ENCODE measurements around the gene CLPX.
"Not testable (repeated sequence)": the region's sequence is repeated elsewhere in the genome, so short reads cannot be mapped to it uniquely, and the experiment has no call there.

CLPX gene

DNA sequence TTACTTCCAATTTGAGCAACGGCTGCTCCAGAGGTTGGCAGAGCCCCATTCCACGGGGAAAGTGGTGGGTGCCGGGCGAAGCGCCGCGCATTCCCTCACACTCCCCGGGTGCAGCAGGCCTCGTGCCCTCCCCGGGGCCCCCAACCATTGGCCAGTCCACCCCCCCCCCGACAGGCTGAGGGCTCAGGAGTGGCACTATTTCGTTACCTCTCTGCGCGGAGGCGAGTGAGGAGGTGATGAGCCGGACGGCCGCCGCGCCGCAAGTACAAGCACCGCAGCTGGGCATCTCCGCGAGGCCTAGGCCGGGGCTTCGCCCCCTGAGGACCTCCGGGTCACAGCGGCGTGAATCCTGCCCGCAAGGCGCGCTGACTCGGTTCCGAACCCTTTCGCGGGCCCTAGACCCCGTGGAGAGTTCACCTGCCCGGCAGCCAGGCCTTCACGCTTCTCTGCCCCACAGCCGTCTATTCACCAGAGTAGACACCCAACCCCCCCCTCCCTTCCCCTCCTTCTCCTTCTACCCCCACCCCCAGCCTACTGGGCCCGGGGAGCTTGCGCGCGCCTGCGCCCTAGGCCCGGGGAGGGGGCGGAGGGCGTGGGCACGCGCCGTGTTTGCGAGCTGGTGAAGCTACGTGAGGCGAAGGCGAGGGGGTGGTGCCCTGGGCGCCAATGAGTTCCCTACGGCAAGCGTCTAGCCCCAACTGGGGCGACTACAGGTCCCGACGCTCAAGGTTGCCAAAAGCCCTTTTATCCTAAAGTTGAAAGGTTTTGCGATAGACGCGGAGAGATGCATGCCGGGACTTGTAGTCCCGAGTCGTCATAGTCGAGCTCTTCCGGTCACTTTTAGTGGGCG is at the start of gene CLPX:
Gene CLPX (minus strand): TSS at position 475 of the 850 bp plus-strand sequence. CDS start 189 bp downstream, at position 286.
- Histone ChIP-seq H2AFZ (ENCODE audit: low read length, unreplicated experiment) (peak within 1 kb of the TSS; percentile 96), H3K79me2 (ENCODE audit: control insufficient read depth, insufficient read depth, low read length, unreplicated experiment) (peaks cover 50% of the 10 kb centered on the region), H3K4me3 (ENCODE audit: low read depth, low read length) (peak within 1 kb of the TSS; percentile 92), H3K36me3 (ENCODE audit: insufficient read depth, low read length) (peaks cover under 1% of the 10 kb centered on the region; the same call in 1 of the 2 replicates), H3K27ac (ENCODE audit: low read depth, low read length) (peak within 1 kb of the TSS; percentile 58), H3K4me1 (ENCODE audit: control insufficient read depth, insufficient read depth, low read length, unreplicated experiment) (peaks cover 9% of the 10 kb centered on the region), H3K27me3 (ENCODE audit: insufficient read depth, low read length) (no peaks in the 10 kb centered on the region)

DNA sequence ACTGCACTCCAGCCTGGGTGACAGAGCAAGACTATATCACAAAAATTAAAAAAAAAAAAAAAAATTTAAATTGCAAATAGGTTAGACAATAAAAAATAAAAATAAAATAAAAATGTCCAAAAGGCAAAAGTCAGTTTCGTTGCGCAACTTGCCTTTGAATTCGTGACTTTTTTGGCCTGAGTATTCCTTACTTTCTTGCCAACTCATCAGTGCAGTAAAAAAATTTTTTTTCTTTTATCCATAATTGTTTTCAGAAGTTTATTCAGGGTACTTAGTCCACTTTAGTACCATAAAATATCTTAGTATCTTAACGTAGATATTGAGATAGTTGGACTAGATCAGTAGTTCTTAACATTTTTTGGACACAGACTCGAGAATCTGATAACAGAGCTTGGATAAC is 48.6 kb upstream of the CLPX start:
- no peaks in the 10 kb centered on the region for H3K79me2 ChIP-seq (ENCODE audit: control insufficient read depth, insufficient read depth, low read length, unreplicated experiment)
- H3K27me3 ChIP-seq (ENCODE audit: insufficient read depth, low read length) = no peaks in the 10 kb centered on the region
- no peaks in the 10 kb centered on the region for H3K36me3 ChIP-seq (ENCODE audit: insufficient read depth, low read length)
- H3K4me1 ChIP-seq (ENCODE audit: control insufficient read depth, insufficient read depth, low read length, unreplicated experiment) = peaks cover 6% of the 10 kb centered on the region
- H3K4me3 ChIP-seq (ENCODE audit: low read depth, low read length) = no peak overlapping the region
- no peak overlapping the region for H2AFZ ChIP-seq (ENCODE audit: low read length, unreplicated experiment)
- H3K27ac ChIP-seq (ENCODE audit: low read depth, low read length) = no peak overlapping the region

DNA sequence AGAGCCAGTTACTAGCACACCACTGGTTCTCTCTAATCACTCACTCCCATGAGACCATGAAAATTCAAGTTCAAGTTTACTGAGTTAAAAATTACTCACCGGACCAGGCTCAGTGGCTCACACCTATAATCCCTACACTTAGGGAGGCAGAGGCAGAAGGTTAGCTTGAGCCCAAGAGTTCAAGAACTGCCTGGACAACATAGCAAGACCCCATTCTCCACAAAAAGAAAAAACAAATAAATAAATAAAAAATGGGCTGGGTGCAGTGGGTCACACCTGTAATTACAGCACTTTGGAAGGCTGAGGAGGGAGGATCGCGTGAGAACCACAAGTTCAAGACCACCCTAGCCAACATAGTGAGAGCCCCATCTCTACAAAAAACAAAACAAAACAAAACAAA is 47.4 kb upstream of the CLPX start:
- Histone ChIP-seq H3K79me2 (ENCODE audit: control insufficient read depth, insufficient read depth, low read length, unreplicated experiment) (no peaks in the 10 kb centered on the region), H3K4me3 (ENCODE audit: low read depth, low read length) (no peak overlapping the region), H3K4me1 (ENCODE audit: control insufficient read depth, insufficient read depth, low read length, unreplicated experiment) (peaks cover 6% of the 10 kb centered on the region), H2AFZ (ENCODE audit: low read length, unreplicated experiment) (no peak overlapping the region), H3K27ac (ENCODE audit: low read depth, low read length) (no peak overlapping the region), H3K27me3 (ENCODE audit: insufficient read depth, low read length) (no peaks in the 10 kb centered on the region), H3K36me3 (ENCODE audit: insufficient read depth, low read length) (no peaks in the 10 kb centered on the region)

DNA sequence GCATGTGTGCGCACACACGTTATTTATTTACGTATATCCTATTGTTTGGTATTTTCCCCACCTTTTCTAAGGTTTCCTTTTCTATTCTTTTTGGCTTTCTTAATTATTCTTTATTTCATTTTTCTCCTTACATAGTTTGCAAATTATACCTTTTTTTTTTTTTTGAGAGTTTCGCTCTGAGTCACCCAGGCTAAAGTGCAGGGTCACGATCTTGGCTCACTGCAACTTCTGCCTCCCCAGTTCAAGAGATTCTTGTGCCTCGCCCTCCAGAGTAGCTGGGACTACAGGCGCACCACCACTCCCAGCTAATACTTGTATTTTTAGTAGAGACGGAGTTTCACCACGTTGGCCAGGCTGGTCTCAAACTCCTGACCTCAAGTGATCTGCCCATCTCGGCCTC is 46.2 kb upstream of the CLPX start:
- Histone ChIP-seq H3K27me3 (ENCODE audit: insufficient read depth, low read length) (no peaks in the 10 kb centered on the region), H3K4me1 (ENCODE audit: control insufficient read depth, insufficient read depth, low read length, unreplicated experiment) (no peaks in the 10 kb centered on the region), H3K27ac (ENCODE audit: low read depth, low read length) (no peak overlapping the region), H3K4me3 (ENCODE audit: low read depth, low read length) (no peak overlapping the region), H2AFZ (ENCODE audit: low read length, unreplicated experiment) (no peak overlapping the region), H3K36me3 (ENCODE audit: insufficient read depth, low read length) (no peaks in the 10 kb centered on the region), H3K79me2 (ENCODE audit: control insufficient read depth, insufficient read depth, low read length, unreplicated experiment) (no peaks in the 10 kb centered on the region)

DNA sequence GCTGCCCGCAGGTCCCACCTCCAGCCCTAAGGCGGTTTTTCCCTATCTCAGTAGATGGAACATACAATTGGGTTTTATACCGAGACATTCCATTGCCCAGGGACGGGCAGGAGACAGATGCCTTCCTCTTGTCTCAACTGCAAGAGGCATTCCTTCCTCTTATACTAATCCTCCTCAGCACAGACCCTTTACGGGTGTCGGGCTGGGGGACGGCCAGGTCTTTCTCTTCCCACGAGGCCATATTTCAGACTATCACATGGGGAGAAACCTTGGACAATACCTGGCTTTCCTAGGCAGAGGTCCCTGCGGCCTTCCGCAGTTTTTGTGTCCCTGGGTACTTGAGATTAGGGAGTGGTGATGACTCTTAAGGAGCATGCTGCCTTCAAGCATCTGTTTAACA is 41.8 kb upstream of the CLPX start:
- H3K4me1 ChIP-seq (ENCODE audit: control insufficient read depth, insufficient read depth, low read length, unreplicated experiment); H3K79me2 ChIP-seq (ENCODE audit: control insufficient read depth, insufficient read depth, low read length, unreplicated experiment); H3K4me3 ChIP-seq (ENCODE audit: low read depth, low read length); H3K27ac ChIP-seq (ENCODE audit: low read depth, low read length); H2AFZ ChIP-seq (ENCODE audit: low read length, unreplicated experiment); H3K36me3 ChIP-seq (ENCODE audit: insufficient read depth, low read length); H3K27me3 ChIP-seq (ENCODE audit: insufficient read depth, low read length): not testable (repeated sequence)

DNA sequence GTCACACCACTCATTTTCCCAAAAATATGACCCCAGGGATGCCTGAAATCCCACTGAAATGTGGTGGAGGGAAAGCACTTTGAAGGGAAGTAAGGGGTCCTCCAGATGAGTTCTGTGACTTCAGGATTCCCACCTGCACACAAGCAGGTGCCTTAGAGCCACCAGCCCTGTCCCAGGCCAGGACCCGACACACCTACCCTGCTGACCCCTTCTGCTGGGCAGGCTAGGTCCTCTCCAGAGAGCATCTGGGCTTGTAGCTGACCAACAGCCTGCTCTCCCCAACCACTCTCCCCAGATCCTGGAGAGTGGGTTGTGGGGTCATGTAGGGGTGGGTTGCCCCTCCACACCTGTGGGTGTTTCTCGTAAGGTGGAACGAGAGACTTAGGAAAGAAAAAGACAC is 41.1 kb upstream of the CLPX start:
- Histone ChIP-seq H3K4me1 (ENCODE audit: control insufficient read depth, insufficient read depth, low read length, unreplicated experiment) (no peaks in the 10 kb centered on the region), H3K27ac (ENCODE audit: low read depth, low read length) (no peak overlapping the region), H3K27me3 (ENCODE audit: insufficient read depth, low read length) (no peaks in the 10 kb centered on the region), H3K4me3 (ENCODE audit: low read depth, low read length) (no peak overlapping the region), H2AFZ (ENCODE audit: low read length, unreplicated experiment) (no peak overlapping the region), H3K79me2 (ENCODE audit: control insufficient read depth, insufficient read depth, low read length, unreplicated experiment) (no peaks in the 10 kb centered on the region), H3K36me3 (ENCODE audit: insufficient read depth, low read length) (no peaks in the 10 kb centered on the region)

DNA sequence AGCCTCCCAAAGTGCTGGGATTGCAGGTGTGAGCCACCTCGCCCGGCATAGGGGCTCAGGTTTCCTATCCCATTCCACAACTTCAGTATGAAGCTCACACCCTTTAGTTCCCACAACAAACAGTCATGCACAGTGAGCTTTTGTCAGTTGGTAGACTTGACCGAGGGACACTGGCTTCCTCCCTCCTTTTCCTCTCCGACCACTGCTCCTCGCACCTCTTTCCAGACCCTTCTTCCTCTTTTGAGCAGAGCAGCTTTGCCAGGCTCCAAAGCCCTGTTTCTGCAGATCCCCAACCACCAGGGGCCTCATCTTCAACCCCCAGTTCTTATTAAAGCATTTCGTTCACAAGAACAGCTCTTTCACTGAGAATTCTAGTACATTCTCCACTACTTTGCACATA is 38.9 kb upstream of the CLPX start:
- Histone ChIP-seq H3K4me3 (ENCODE audit: low read depth, low read length) (no peak overlapping the region), H3K36me3 (ENCODE audit: insufficient read depth, low read length) (no peaks in the 10 kb centered on the region), H3K27me3 (ENCODE audit: insufficient read depth, low read length) (no peaks in the 10 kb centered on the region), H3K4me1 (ENCODE audit: control insufficient read depth, insufficient read depth, low read length, unreplicated experiment) (no peaks in the 10 kb centered on the region), H3K79me2 (ENCODE audit: control insufficient read depth, insufficient read depth, low read length, unreplicated experiment) (no peaks in the 10 kb centered on the region), H3K27ac (ENCODE audit: low read depth, low read length) (no peak overlapping the region), H2AFZ (ENCODE audit: low read length, unreplicated experiment) (no peak overlapping the region)

DNA sequence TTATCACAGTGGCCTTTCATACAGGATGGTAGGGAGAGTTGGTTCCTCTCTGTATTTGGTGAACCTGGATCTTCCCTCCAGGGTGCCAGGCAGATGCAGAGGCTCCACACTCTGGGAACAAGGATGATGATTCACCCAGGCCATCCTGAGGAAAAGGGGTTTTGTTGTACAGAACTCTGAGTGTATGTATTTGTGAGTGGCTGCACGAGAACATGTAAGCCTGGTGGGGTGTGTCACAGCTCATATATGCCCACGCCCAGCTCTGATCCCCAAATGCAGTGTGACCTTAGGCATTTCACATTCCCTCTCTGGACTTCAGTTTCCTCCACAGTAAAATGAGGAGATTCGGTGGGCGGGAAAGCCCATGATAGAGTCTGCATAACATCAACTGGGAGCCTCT is 37.7 kb upstream of the CLPX start:
- no peak overlapping the region for H2AFZ ChIP-seq (ENCODE audit: low read length, unreplicated experiment)

DNA sequence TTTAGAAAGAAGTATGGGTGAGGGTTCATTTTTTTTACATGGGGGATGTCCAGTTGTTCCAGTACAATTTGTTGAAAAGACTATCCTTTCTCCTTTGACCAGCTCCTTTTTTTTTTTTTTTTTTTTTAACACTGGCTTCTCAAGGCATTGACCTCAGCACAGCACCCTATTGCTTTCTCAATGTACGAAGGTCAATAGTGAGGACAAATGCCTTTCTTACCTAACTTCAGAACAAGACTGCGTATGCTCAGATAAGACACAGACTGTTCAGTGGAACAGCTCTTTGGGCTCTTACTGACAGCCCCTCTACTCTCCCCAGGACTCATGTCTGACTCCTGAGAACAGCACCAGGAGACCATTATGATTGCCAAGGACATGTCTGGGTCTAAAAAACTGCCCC is 36.6 kb upstream of the CLPX start:
- H2AFZ ChIP-seq (ENCODE audit: low read length, unreplicated experiment) = no peak overlapping the region
- H3K27me3 ChIP-seq (ENCODE audit: insufficient read depth, low read length) = no peaks in the 10 kb centered on the region
- H3K36me3 ChIP-seq (ENCODE audit: insufficient read depth, low read length) = no peaks in the 10 kb centered on the region
- H3K4me1 ChIP-seq (ENCODE audit: control insufficient read depth, insufficient read depth, low read length, unreplicated experiment) = no peaks in the 10 kb centered on the region
- H3K4me3 ChIP-seq (ENCODE audit: low read depth, low read length) = no peak overlapping the region
- no peaks in the 10 kb centered on the region for H3K79me2 ChIP-seq (ENCODE audit: control insufficient read depth, insufficient read depth, low read length, unreplicated experiment)
- H3K27ac ChIP-seq (ENCODE audit: low read depth, low read length) = no peak overlapping the region

More for the DNA sequence above, 37.7 kb upstream of the CLPX start:
- Histone ChIP-seq H3K4me3 (ENCODE audit: low read depth, low read length) (no peak overlapping the region), H3K79me2 (ENCODE audit: control insufficient read depth, insufficient read depth, low read length, unreplicated experiment) (no peaks in the 10 kb centered on the region), H3K36me3 (ENCODE audit: insufficient read depth, low read length) (no peaks in the 10 kb centered on the region), H3K27ac (ENCODE audit: low read depth, low read length) (no peak overlapping the region), H3K4me1 (ENCODE audit: control insufficient read depth, insufficient read depth, low read length, unreplicated experiment) (no peaks in the 10 kb centered on the region), H3K27me3 (ENCODE audit: insufficient read depth, low read length) (no peaks in the 10 kb centered on the region)

DNA sequence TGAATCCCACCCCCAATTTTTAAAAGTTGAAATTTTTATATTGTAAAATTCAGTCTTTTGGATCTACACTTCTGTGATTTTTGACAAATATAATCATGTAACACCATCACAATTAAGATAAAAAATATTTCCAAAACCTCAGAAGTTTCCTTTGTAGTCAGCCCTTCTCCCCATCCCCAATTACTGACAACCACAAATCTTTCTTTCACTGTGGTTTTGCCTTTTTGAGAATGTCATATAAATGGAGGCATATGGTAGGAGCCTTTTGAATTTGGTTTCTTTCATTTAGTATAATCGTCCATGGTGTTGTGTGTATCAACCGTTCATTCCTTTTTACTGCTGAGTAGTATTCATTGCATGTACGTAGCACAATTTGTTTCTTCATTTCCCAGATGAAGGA is 34.0 kb upstream of the CLPX start:
- Histone ChIP-seq H3K79me2 (ENCODE audit: control insufficient read depth, insufficient read depth, low read length, unreplicated experiment) (no peaks in the 10 kb centered on the region), H3K27ac (ENCODE audit: low read depth, low read length) (no peak overlapping the region), H3K4me3 (ENCODE audit: low read depth, low read length) (no peak overlapping the region), H3K27me3 (ENCODE audit: insufficient read depth, low read length) (no peaks in the 10 kb centered on the region), H3K36me3 (ENCODE audit: insufficient read depth, low read length) (no peaks in the 10 kb centered on the region), H2AFZ (ENCODE audit: low read length, unreplicated experiment) (no peak overlapping the region), H3K4me1 (ENCODE audit: control insufficient read depth, insufficient read depth, low read length, unreplicated experiment) (no peaks in the 10 kb centered on the region)
